K562 (cell line): ENCODE results near the gene CARD11. TPM values are rescaled to one million over a fixed set of nuclear protein-coding genes. Genes with fewer than 3 reads are reported as not detected.

Experiments used
- ARID1B ChIP-seq: fragments of 450-650 bp; IDR thresholded peaks from 2 replicates; pipeline ENCODE4 v1.6.1; 2016; ENCODE audit warnings: antibody characterized with exemption, mild to moderate bottlenecking, inconsistent platforms
- EHMT2 ChIP-seq: fragments of 450-650 bp; IDR thresholded peaks from 2 replicates; pipeline ENCODE4 v1.6.1; 2018; ENCODE audit warnings: antibody characterized with exemption
- JUN ChIP-seq, 2 experiments: sonication (generic) in 1 of 2; formaldehyde crosslinking in 1 of 2; IDR thresholded peaks; 2 replicates each; pipeline versions ENCODE4 v1.6.1 to v1.8.0; 2012 to 2022; ENCODE audit warnings: borderline replicate concordance in 2 of 2, mild to moderate bottlenecking in 2 of 2, improper control_type of control experiment in 1 of 2, low read depth in 1 of 2, low read length in 1 of 2, missing genetic modification reagents in 1 of 2
- MTF1 ChIP-seq: fragments of 250-450 bp; sonication (Bioruptor Pico); IDR thresholded peaks from 2 replicates; pipeline ENCODE4 v1.9.0; 2021; ENCODE audit warnings: moderate library complexity, mild to moderate bottlenecking, inconsistent platforms, borderline replicate concordance
- NEUROD1 ChIP-seq: fragments of 150-350 bp; IDR thresholded peaks from 2 replicates; pipeline ENCODE4 v1.6.1; 2014; ENCODE audit warnings: borderline replicate concordance, low read length, low read depth; ENCODE audit not compliant: partially characterized antibody
- NFE2L1 ChIP-seq: fragments of 450-650 bp; IDR thresholded peaks from 2 replicates; pipeline ENCODE4 v1.6.1; 2016; ENCODE audit warnings: missing genetic modification characterization, low read depth, mild to moderate bottlenecking, missing compliant biosample characterization, moderate library complexity, borderline replicate concordance
- RAD21 ChIP-seq, 2 experiments: fragments of 250-450 bp in 1 of 2; fragments of 450-650 bp in 1 of 2; sonication (Bioruptor Pico) in 1 of 2; formaldehyde crosslinking in 1 of 2; IDR thresholded peaks in 1 of 2; conservative IDR thresholded peaks in 1 of 2; 2 replicates each; pipeline versions ENCODE4 v1.4.0 to v1.8.0; 2020 to 2022; ENCODE audit warnings: mild to moderate bottlenecking in 2 of 2, moderate library complexity in 1 of 2
- SP2 ChIP-seq: IDR thresholded peaks from 2 replicates; pipeline ENCODE4 v1.6.1; 2011; ENCODE audit warnings: mild to moderate bottlenecking, low read depth, low read length, moderate library complexity; ENCODE audit not compliant: poor library complexity, severe bottlenecking; ENCODE audit errors: extremely low read depth
- ZNF696 ChIP-seq: fragments of 250-450 bp; sonication (Bioruptor Pico); conservative IDR thresholded peaks from 2 replicates; pipeline ENCODE4 v1.4.0; 2020; ENCODE audit warnings: mild to moderate bottlenecking, moderate library complexity
- polyA plus RNA-seq, 8 experiments: library from polyadenylated mRNA; depleted of rRNA in 4 of 8; stranded (reverse) in 5 of 8; unstranded in 3 of 8; fragments of >200 nt; fragmentation: Nextera tagmentation in 2 of 8; fragmentation: Illumina TruSeq in 1 of 8; extraction: Ambion mirVana in 2 of 8; extraction: Trizol in 1 of 8; gene quantifications; 2 replicates each; pipeline versions ENCODE4 v1.2.1 to v1.2.3, GENCODE V29; 2011 to 2014; ENCODE audit warnings: inconsistent platforms in 1 of 8, missing spikeins in 1 of 8
- total RNA-seq, 7 experiments: library from RNA; depleted of rRNA in 6 of 7; stranded (reverse); fragments of >200 nt in 6 of 7; fragmentation: Illumina TruSeq in 2 of 7; extraction: Trizol in 2 of 7; gene quantifications; 2 replicates each; pipeline versions ENCODE4 v1.2.1 to v1.2.3, GENCODE V29; 2011 to 2021; ENCODE audit warnings: low replicate concordance in 1 of 7
- TF ChIP-seq, protein P1 (sequence below), 2 experiments: fragments of 450-650 bp in 1 of 2; sonication (generic) in 1 of 2; formaldehyde crosslinking in 1 of 2; IDR thresholded peaks; 2 replicates each; pipeline versions ENCODE4 v1.7.1 to v1.9.0; 2016 to 2022; ENCODE audit warnings: inconsistent platforms in 1 of 2, mild to moderate bottlenecking in 1 of 2, missing genetic modification reagents in 1 of 2
- TF ChIP-seq, protein P2 (sequence below): fragments of 150-350 bp; conservative IDR thresholded peaks from 2 replicates; pipeline ENCODE4 v1.6.1; 2014; ENCODE audit warnings: low read length
- TF ChIP-seq, protein P3 (sequence below), 2 experiments: fragments of 200-800 bp in 1 of 2; sonication (Bioruptor generic) in 1 of 2; sonication (generic) in 1 of 2; formaldehyde crosslinking in 1 of 2; IDR thresholded peaks in 1 of 2; conservative IDR thresholded peaks in 1 of 2; 2 replicates each; pipeline versions ENCODE4 v1.5.0 to v1.6.1; 2016 to 2020; ENCODE audit warnings: missing compliant biosample characterization in 1 of 2, missing genetic modification characterization in 1 of 2, missing genetic modification reagents in 1 of 2

CARD11 gene
- total and polyA plus RNA-seq, 9 of the 15 experiments (the other 6 are each of a cell fraction or from before 2014, with no cell fraction given), result 0.07 to 12.8 (median 5.7) TPM

DNA sequence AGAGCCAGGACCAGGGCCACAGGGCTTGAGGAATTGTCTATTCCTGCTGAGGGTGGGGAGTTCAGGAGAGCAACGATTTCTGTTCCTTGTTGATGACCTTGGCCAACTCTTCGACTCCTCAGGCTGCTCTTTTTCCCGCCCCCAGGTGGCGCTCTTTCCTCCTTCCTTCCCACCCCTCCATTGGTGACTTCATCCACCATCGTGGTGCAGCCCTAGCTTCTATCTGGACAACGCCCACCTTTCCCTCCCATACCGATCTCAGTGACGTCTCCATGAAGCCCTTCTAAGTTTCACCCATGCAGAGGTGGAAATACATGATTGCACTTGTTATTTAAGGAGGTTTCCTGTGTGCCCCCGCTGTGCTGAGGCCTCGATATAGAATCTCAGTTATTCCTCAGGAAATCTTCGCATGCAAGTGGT is 22.1 kb upstream of the CARD11 start (continued):
- TF ChIP-seq, protein P1, sequence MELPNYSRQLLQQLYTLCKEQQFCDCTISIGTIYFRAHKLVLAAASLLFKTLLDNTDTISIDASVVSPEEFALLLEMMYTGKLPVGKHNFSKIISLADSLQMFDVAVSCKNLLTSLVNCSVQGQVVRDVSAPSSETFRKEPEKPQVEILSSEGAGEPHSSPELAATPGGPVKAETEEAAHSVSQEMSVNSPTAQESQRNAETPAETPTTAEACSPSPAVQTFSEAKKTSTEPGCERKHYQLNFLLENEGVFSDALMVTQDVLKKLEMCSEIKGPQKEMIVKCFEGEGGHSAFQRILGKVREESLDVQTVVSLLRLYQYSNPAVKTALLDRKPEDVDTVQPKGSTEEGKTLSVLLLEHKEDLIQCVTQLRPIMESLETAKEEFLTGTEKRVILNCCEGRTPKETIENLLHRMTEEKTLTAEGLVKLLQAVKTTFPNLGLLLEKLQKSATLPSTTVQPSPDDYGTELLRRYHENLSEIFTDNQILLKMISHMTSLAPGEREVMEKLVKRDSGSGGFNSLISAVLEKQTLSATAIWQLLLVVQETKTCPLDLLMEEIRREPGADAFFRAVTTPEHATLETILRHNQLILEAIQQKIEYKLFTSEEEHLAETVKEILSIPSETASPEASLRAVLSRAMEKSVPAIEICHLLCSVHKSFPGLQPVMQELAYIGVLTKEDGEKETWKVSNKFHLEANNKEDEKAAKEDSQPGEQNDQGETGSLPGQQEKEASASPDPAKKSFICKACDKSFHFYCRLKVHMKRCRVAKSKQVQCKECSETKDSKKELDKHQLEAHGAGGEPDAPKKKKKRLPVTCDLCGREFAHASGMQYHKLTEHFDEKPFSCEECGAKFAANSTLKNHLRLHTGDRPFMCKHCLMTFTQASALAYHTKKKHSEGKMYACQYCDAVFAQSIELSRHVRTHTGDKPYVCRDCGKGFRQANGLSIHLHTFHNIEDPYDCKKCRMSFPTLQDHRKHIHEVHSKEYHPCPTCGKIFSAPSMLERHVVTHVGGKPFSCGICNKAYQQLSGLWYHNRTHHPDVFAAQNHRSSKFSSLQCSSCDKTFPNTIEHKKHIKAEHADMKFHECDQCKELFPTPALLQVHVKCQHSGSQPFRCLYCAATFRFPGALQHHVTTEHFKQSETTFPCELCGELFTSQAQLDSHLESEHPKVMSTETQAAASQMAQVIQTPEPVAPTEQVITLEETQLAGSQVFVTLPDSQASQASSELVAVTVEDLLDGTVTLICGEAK (IDR thresholded peaks at IDR 0.05), result no peak
- TF ChIP-seq, protein P1 (CRISPR knock-in tag; IDR thresholded peaks at IDR 0.05), result no peak
- TF ChIP-seq ZNF696 (no peak), MTF1 (no peak), RAD21 (CRISPR knock-in tag; conservative IDR thresholded peaks at IDR 0.05 in 1 of 2, IDR thresholded peaks at IDR 0.05 in 1 of 2) (peak in 1 of 2 experiments; percentile 56; a peak in 3 of 4 replicates), ARID1B (no peak), SP2 (no peak), NEUROD1 (no peak), JUN (IDR thresholded peaks at IDR 0.05; ENCODE audit: borderline replicate concordance, low read depth, low read length) (peak; percentile 23; the same call in 1 of the 2 replicates), JUN (CRISPR knock-in tag; IDR thresholded peaks at IDR 0.05; ENCODE audit: borderline replicate concordance) (no peak), NFE2L1 (tag) (no peak), EHMT2 (peak; percentile 84)
- TF ChIP-seq, protein P2, sequence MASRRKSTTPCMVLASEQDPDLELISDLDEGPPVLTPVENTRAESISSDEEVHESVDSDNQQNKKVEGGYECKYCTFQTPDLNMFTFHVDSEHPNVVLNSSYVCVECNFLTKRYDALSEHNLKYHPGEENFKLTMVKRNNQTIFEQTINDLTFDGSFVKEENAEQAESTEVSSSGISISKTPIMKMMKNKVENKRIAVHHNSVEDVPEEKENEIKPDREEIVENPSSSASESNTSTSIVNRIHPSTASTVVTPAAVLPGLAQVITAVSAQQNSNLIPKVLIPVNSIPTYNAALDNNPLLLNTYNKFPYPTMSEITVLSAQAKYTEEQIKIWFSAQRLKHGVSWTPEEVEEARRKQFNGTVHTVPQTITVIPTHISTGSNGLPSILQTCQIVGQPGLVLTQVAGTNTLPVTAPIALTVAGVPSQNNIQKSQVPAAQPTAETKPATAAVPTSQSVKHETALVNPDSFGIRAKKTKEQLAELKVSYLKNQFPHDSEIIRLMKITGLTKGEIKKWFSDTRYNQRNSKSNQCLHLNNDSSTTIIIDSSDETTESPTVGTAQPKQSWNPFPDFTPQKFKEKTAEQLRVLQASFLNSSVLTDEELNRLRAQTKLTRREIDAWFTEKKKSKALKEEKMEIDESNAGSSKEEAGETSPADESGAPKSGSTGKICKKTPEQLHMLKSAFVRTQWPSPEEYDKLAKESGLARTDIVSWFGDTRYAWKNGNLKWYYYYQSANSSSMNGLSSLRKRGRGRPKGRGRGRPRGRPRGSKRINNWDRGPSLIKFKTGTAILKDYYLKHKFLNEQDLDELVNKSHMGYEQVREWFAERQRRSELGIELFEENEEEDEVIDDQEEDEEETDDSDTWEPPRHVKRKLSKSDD, result no peak
- TF ChIP-seq, protein P3, sequence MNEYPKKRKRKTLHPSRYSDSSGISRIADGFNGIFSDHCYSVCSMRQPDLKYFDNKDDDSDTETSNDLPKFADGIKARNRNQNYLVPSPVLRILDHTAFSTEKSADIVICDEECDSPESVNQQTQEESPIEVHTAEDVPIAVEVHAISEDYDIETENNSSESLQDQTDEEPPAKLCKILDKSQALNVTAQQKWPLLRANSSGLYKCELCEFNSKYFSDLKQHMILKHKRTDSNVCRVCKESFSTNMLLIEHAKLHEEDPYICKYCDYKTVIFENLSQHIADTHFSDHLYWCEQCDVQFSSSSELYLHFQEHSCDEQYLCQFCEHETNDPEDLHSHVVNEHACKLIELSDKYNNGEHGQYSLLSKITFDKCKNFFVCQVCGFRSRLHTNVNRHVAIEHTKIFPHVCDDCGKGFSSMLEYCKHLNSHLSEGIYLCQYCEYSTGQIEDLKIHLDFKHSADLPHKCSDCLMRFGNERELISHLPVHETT (CRISPR knock-in tag; conservative IDR thresholded peaks at IDR 0.05 in 1 of 2, IDR thresholded peaks at IDR 0.05 in 1 of 2), result no peak
